ENCODE results near the gene SSTR3.

The SSTR3 gene

GRCh38 chr22:37163575-37164504 is 48.4 kb downstream of the SSTR3 start:
- peak; percentile 71 for DNase-seq (ENCODE audit: low spot score)
- TF ChIP-seq CTCF (IDR thresholded peaks at IDR 0.05; ENCODE audit: extremely low read depth, missing control alignments), result no peak

- no peak for DNase-seq (ENCODE audit: low spot score)
- TF ChIP-seq CTCF (IDR thresholded peaks at IDR 0.05; ENCODE audit: extremely low read depth, missing control alignments), result no peak
These were observed 49.2 kb downstream of the SSTR3 start for GRCh38 chr22:37163096-37163489.

- peak; percentile 84 for DNase-seq (ENCODE audit: low spot score)
- no peak for TF ChIP-seq CTCF (IDR thresholded peaks at IDR 0.05; ENCODE audit: extremely low read depth, missing control alignments)
These were observed 49.8 kb downstream of the SSTR3 start for GRCh38 chr22:37162221-37163095.

- no peak for TF ChIP-seq CTCF (IDR thresholded peaks at IDR 0.05; ENCODE audit: extremely low read depth, missing control alignments)
- DNase-seq (ENCODE audit: low spot score), result no peak
These were observed 50.8 kb downstream of the SSTR3 start for GRCh38 chr22:37161443-37161842.

GRCh38 chr22:37160027-37160426 is 52.2 kb downstream of the SSTR3 start:
- TF ChIP-seq CTCF (IDR thresholded peaks at IDR 0.05; ENCODE audit: extremely low read depth, missing control alignments), result no peak
- DNase-seq (ENCODE audit: low spot score), result no peak

GRCh38 chr22:37158963-37159290 is 53.4 kb downstream of the SSTR3 start:
- no peak for DNase-seq (ENCODE audit: low spot score)
- no peak for TF ChIP-seq CTCF (IDR thresholded peaks at IDR 0.05; ENCODE audit: extremely low read depth, missing control alignments)
